Neural progenitor cell (in vitro differentiated cells): ENCODE results near the gene HDAC4. TPM values are rescaled to one million over a fixed set of nuclear protein-coding genes. Genes with fewer than 3 reads are reported as not detected.

Source experiments
- DNase-seq: peaks from one replicate; pipeline ENCODE4 v3.0.0-alpha.2; 2016; ENCODE audit warnings: low spot score
- H2AFZ ChIP-seq: fragments of 200-600 bp; sonication (generic); replicated peaks from 2 replicates; pipeline ENCODE4 v1.6.1; 2016; ENCODE audit warnings: antibody characterized with exemption
- H3F3A ChIP-seq: fragments of 200-600 bp; sonication (generic); 2 replicates; pipeline ENCODE4 v1.6.1; 2016; ENCODE audit warnings: antibody characterized with exemption, low read depth
- H3K27ac ChIP-seq: fragments of 200-600 bp; sonication (generic); 2 replicates; pipeline ENCODE4 v1.5.1; 2016; ENCODE audit warnings: mild to moderate bottlenecking
- H3K27me3 ChIP-seq: fragments of 200-600 bp; sonication (generic); 2 replicates; pipeline ENCODE4 v1.6.1; 2016; ENCODE audit warnings: mild to moderate bottlenecking, moderate library complexity
- H3K36me3 ChIP-seq: fragments of 200-600 bp; sonication (generic); 2 replicates; pipeline ENCODE4 v1.5.1; 2016
- H3K4me1 ChIP-seq: fragments of 200-600 bp; sonication (generic); 2 replicates; pipeline ENCODE4 v1.6.1; 2016; ENCODE audit warnings: mixed run types
- H3K4me2 ChIP-seq: fragments of 200-600 bp; sonication (generic); 2 replicates; pipeline ENCODE4 v1.6.1; 2016
- H3K4me3 ChIP-seq: fragments of 200-600 bp; sonication (generic); 2 replicates; pipeline ENCODE4 v1.5.1; 2016
- H3K79me2 ChIP-seq: fragments of 200-600 bp; sonication (generic); 2 replicates; pipeline ENCODE4 v1.6.1; 2016; ENCODE audit warnings: low read depth
- H3K9ac ChIP-seq: fragments of 200-600 bp; sonication (generic); 2 replicates; pipeline ENCODE4 v1.6.1; 2016
- H3K9me3 ChIP-seq: fragments of 200-600 bp; sonication (generic); 2 replicates; pipeline ENCODE4 v1.5.1; 2016; ENCODE audit warnings: low read depth
- H4K20me1 ChIP-seq: fragments of 200-600 bp; sonication (generic); 2 replicates; pipeline ENCODE4 v1.6.1; 2016; ENCODE audit warnings: low read depth
- H3K27ac Mint-ChIP-seq: 3 replicates; pipeline ENCODE4 v1.8.0; 2021; ENCODE audit warnings: mixed read lengths
- H3K27me3 Mint-ChIP-seq: 2 replicates; pipeline ENCODE4 v1.8.0; 2022; ENCODE audit warnings: low read depth, mild to moderate bottlenecking, inconsistent platforms, moderate library complexity, mixed read lengths; ENCODE audit not compliant: insufficient read depth
- H3K36me3 Mint-ChIP-seq: 3 replicates; pipeline ENCODE4 v1.8.0; 2021; ENCODE audit warnings: mixed read lengths
- H3K4me1 Mint-ChIP-seq: 3 replicates; pipeline ENCODE4 v1.8.0; 2021; ENCODE audit warnings: mixed read lengths
- H3K4me3 Mint-ChIP-seq: 3 replicates; pipeline ENCODE4 v1.8.0; 2021; ENCODE audit warnings: mild to moderate bottlenecking, moderate library complexity, mixed read lengths
- H3K9me3 Mint-ChIP-seq: 3 replicates; pipeline ENCODE4 v1.8.0; 2020; ENCODE audit warnings: mixed read lengths
- CTCF ChIP-seq: fragments of 200-600 bp; sonication (generic); IDR thresholded peaks from 2 replicates; pipeline ENCODE4 v1.5.1; 2017; ENCODE audit warnings: antibody characterized with exemption, mild to moderate bottlenecking
- EZH2 ChIP-seq: fragments of 200-600 bp; sonication (generic); IDR thresholded peaks from 2 replicates; pipeline ENCODE4 v1.6.1; 2017; ENCODE audit warnings: antibody characterized with exemption, mild to moderate bottlenecking, moderate library complexity
- EZH2phosphoT487 ChIP-seq: fragments of 200-600 bp; sonication (generic); IDR thresholded peaks from 2 replicates; pipeline ENCODE4 v1.6.1; 2017; ENCODE audit warnings: antibody characterized with exemption
- total RNA-seq: library from RNA; depleted of rRNA; stranded (reverse); fragments of >200 nt; gene quantifications from 2 replicates; pipeline ENCODE4 v1.2.3, GENCODE V29; 2015; ENCODE audit warnings: low replicate concordance

HDAC4 gene
- total RNA-seq, 1 donor from 2014 or later: 36.0 TPM

GRCh38 chr2:239097428-239097696, 303.5 kb downstream of the HDAC4 start:
- Histone ChIP-seq H4K20me1 (no peaks in the 10 kb centered on the region), H3K9ac (no peak overlapping the region), H3K4me3 (no peak overlapping the region), H3K79me2 (no peaks in the 10 kb centered on the region), H3K27me3 (no peaks in the 10 kb centered on the region), H3K4me2 (no peak overlapping the region), H3F3A (no peaks in the 10 kb centered on the region), H3K9me3 (no peaks in the 10 kb centered on the region), H3K27ac (no peak overlapping the region), H2AFZ (no peak overlapping the region), H3K36me3 (no peaks in the 10 kb centered on the region), H3K4me1 (peaks cover 10% of the 10 kb centered on the region)
- H3K27ac Mint-ChIP-seq: no peak overlapping the region
- H3K36me3 Mint-ChIP-seq: peaks cover 2% of the 10 kb centered on the region
- peaks cover 4% of the 10 kb centered on the region for H3K27me3 Mint-ChIP-seq
- DNase-seq: no peak
- no peaks in the 10 kb centered on the region for H3K9me3 Mint-ChIP-seq
- peaks cover 7% of the 10 kb centered on the region for H3K4me1 Mint-ChIP-seq
- TF ChIP-seq EZH2 (no peak), CTCF (no peak), EZH2phosphoT487 (no peak)
- no peak overlapping the region for H3K4me3 Mint-ChIP-seq

GRCh38 chr2:239096676-239097427, 304.0 kb downstream of the HDAC4 start:
- Histone ChIP-seq H3K4me1 (peaks cover 10% of the 10 kb centered on the region), H3K4me2 (no peak overlapping the region), H3K9ac (no peak overlapping the region), H2AFZ (no peak overlapping the region), H3K79me2 (no peaks in the 10 kb centered on the region), H3K27ac (no peak overlapping the region), H3K36me3 (no peaks in the 10 kb centered on the region), H3K27me3 (no peaks in the 10 kb centered on the region), H4K20me1 (no peaks in the 10 kb centered on the region), H3K4me3 (no peak overlapping the region), H3K9me3 (no peaks in the 10 kb centered on the region), H3F3A (no peaks in the 10 kb centered on the region)
- peaks cover 7% of the 10 kb centered on the region for H3K4me1 Mint-ChIP-seq
- no peak for DNase-seq
- peaks cover 4% of the 10 kb centered on the region for H3K27me3 Mint-ChIP-seq
- peaks cover 2% of the 10 kb centered on the region for H3K36me3 Mint-ChIP-seq
- H3K4me3 Mint-ChIP-seq: no peak overlapping the region
- TF ChIP-seq CTCF: no peak
- no peak for TF ChIP-seq EZH2phosphoT487
- no peak for TF ChIP-seq EZH2
- no peaks in the 10 kb centered on the region for H3K9me3 Mint-ChIP-seq
- no peak overlapping the region for H3K27ac Mint-ChIP-seq

GRCh38 chr2:239095460-239096081, 305.2 kb downstream of the HDAC4 start:
- no peak overlapping the region for H3K4me3 Mint-ChIP-seq

More at GRCh38 chr2:239095460-239096081, 305.2 kb downstream of the HDAC4 start:
- Mint-ChIP-seq H3K9me3 (no peaks in the 10 kb centered on the region), H3K4me1 (peaks cover 11% of the 10 kb centered on the region), H3K27ac (no peak overlapping the region), H3K27me3 (peaks cover 4% of the 10 kb centered on the region), H3K36me3 (peaks cover 4% of the 10 kb centered on the region)
- Histone ChIP-seq H3F3A (no peaks in the 10 kb centered on the region), H3K27me3 (no peaks in the 10 kb centered on the region), H3K9me3 (no peaks in the 10 kb centered on the region), H4K20me1 (no peaks in the 10 kb centered on the region), H3K36me3 (no peaks in the 10 kb centered on the region), H3K4me3 (no peak overlapping the region), H3K4me2 (no peak overlapping the region), H2AFZ (no peak overlapping the region), H3K79me2 (no peaks in the 10 kb centered on the region), H3K9ac (no peak overlapping the region), H3K4me1 (peaks cover 10% of the 10 kb centered on the region), H3K27ac (no peak overlapping the region)
- peak; percentile 33 for DNase-seq
- TF ChIP-seq EZH2phosphoT487: no peak
- no peak for TF ChIP-seq EZH2
- no peak for TF ChIP-seq CTCF
